Right kidney (tissue), 1 donor: Measurements from ENCODE around the gene USP54.
"Not testable (repeated sequence)": the region's sequence is repeated elsewhere in the genome, so short reads cannot be mapped to it uniquely, and the experiment has no call there.

Source experiments
- DNase-seq: peaks from one replicate; pipeline ENCODE4 v3.0.0-alpha.2; 2016

Gene USP54

DNA sequence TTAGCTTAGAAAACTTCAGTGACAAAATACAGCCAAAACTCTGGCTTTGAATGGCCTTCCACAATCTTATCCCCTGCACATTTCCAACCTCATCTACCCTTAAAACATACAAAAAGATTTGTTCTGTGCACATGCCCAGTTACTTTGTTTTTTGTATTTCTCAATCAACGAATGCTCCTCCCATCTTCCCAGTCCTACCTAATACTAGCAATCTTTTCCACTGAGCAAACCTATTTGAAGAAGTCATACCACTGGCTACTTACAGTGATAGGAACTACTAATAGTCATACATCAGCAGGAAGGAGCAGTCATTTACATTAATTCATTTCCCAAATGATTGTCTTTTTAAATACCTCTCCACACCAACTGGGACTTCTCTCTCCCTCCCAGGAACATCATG lies 2.5 kb downstream of the USP54 start:
- DNase-seq = no peak

GRCh38 chr10:73586583-73586984 lies 4.6 kb downstream of the USP54 start:
- peak; percentile 16 for DNase-seq

- no peak for DNase-seq
Measured at GRCh38 chr10:73585327-73585726, 5.8 kb downstream of the USP54 start.

DNA sequence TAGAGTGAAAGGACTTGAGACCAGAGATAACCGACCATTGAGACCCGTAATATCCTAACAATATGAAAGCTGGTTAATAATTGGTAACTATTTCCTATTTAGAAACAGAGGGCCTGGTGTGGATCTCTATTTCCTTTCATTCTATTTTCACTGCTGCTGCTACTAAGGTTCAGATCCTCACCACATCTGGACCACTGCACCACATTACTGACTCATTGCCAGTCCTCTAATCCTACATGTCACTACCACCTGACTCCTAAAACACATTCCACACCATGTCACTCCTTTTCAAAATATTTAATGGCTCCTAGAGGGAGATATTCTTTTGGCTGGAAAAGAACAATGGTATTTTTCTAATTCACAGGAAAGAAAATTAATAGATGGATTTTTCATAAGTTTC lies 6.4 kb downstream of the USP54 start:
- DNase-seq = no peak

DNA sequence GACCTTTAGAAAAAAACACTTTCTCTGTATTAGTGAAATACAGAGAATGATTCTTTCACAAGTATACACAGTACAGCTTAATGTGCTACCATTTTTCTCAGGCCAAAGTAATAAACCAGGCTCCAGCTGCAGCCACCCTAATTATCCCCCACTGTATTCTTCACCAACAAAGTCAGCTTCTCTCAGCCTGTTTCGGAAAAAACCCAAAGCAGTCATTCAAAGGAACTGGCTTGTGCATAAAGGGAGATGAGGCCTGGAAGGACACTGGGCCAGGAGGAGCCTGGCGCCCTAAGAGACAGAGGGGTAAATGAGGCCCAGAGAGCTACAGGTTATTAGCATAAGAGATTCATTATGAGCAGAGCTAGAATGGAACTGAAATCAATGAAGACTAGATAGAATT lies 9.2 kb downstream of the USP54 start:
- DNase-seq = no peak

GRCh38 chr10:73578927-73579326 lies 12.2 kb downstream of the USP54 start:
- not testable (repeated sequence) for DNase-seq

GRCh38 chr10:73577788-73578187 lies 13.4 kb downstream of the USP54 start:
- no peak for DNase-seq

DNA sequence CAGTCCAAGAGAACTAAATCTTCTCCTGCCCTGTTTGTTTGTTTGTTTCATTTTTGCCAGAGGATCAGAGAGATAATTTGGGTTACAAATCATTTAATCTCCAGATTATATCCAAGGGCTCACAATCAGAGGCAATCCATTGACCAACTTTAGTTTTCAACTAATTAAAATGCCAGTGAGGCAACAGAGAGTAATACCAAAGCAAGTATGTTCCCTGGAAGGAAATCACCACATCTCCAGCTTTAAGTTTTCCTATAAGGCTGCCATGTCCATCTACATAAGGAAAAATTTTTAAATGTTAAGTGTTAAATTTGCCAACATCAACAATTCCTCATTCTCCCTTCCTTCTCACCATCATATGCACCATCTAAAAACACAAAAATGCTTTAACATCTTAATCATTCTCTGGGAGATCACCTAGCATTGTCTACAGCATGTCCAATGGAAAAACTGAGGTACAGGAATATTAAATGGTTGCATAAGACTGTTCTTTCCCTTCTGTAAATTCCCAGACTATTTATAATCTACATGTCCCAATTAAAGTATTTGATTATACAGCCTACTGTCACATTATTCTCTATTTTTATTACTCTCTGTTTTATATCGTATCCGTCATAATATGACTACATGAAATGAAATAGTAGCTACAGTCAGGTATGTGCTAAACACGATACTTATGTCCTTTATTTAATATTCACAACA lies 14.1 kb downstream of the USP54 start:
- no peak for DNase-seq

DNA sequence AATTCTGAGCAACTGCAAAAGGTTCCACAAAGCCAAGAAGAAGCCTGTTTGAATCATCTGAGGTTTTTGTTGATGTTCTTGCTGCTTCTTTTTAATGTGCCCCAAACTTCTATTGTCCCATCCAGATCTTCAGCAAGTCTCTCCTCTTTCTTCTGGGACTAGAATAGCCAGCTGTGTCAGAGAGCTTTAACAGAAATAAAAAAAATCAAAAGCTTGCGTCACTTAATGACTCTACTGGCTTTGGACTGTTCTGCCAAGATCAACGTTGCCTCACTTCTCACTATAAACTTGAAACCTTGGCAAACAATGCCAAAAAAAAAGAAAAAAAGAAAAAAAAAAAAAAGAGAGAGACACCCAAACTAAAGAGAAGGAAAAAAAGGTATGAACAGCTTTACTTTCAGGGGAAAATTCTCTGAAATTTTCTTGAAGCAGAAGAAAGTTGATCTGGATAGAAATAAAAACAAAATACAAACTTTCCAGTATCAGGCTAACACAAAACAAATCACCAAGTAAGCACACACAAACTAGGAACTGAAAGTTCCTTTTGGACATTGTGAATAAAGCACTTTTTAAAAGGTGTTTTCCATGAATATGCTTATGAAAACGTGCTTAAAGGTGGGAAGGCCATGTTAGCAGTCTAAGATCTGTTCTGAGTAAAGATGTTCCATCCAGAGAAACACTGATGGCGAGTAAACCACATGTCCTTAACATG lies 14.8 kb downstream of the USP54 start:
- no peak for DNase-seq

DNA sequence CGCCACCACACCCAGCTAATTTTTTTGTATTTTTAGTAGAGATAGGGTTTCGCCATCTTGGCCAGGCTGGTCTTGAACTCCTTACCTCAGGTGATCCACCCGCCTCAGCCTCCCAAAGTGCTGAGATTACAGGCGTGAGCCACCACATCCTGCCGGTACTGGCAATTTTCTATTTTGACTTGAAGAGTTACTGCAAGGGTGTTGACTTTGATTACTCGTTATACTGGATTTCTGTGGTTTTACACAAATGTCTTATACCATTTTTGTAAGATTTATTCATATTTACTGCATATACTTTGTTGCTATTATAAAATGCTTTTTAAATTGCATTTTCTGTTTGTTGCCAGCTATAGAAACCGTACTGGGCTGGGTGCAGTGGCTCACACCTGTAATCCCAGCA lies 24.1 kb downstream of the USP54 start:
- DNase-seq = not testable (repeated sequence)

- no peak for DNase-seq
Measured at GRCh38 chr10:73561192-73561591, 29.9 kb downstream of the USP54 start.

- no peak for DNase-seq
Measured at GRCh38 chr10:73559590-73559989, 31.6 kb downstream of the USP54 start.

- DNase-seq = no peak
Measured at GRCh38 chr10:73556855-73557254, 34.3 kb downstream of the USP54 start.

DNA sequence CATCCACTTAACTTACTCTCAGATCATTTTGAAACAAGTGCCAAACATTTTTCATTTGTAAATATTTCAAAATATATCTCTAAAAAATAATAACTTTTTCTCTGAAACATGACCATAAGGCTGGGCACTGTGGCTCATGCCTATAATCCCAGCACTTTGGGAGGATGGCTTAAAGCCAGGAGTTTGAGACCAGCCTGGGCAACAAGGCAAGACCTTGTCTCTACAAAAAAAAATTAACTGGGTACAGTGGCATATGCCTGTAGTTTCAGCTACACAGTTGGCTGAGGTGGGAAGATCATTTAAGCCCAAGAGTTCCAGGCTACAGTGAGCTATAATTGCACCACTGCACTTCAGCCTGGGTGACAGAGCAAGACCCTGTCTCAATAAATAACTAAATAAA lies 36.4 kb downstream of the USP54 start:
- no peak for DNase-seq

DNA sequence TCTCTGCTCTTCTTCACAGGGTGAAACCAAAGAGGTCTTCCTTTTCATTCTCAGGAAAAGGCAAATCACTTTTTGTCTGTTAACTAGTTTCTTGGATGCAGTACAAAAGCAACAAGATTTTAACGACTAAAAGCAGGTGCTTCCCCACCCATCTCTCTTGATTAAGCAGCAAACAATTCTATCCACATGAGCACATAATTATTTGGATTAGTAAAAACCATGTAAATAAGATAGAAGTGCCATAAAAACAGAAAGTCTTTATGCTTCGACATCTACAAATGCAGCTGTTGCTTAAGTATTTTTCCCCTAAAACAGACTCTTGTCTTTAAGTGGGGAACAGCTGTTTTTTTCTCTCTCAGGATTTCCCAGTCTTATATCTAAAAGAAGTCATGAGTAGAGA lies 37.4 kb downstream of the USP54 start:
- no peak for DNase-seq

- no peak for DNase-seq
Measured at GRCh38 chr10:73552819-73553715, 38.1 kb downstream of the USP54 start.

GRCh38 chr10:73551515-73551914 lies 39.6 kb downstream of the USP54 start:
- no peak for DNase-seq

- no peak for DNase-seq
Measured at GRCh38 chr10:73545357-73545756, 45.8 kb downstream of the USP54 start.

DNA sequence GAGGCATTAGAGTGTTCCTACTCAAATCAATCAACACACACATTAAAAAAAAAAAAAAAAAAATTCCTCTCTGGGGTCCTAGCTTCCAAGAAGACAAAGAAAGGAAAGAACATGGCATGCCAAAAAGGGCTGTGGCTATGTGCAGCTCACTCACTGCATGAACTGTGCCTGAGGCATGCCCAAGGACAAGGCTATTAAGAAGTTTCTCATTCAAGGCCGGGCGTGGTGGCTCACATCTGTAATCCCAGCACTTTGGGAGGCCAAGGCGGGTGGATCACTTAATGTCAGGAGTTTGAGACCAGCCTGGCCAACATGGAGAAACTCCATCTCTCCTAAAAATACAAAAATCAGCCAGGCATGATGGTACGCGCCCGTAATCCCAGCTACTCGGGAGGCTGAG lies 53.4 kb downstream of the USP54 start:
- DNase-seq = no peak

DNA sequence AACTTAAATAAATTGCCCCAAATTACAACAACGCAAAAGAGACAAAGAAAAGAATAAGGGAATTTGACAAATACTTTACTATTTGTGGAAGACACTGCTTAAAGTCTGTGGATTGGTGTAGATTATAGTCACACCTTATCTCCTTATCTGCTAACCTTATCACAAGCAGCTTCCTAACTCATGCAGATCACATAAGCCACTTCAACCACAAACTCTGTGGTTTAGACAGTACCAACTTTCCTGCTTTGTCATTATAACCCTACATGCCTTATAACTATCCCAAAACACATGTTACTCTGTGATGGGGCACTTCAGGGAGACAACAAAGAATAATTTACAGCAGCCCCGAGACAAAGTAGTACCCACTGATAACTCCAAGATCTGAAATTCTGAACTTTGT lies 53.9 kb downstream of the USP54 start:
- DNase-seq = no peak

GRCh38 chr10:73534857-73535256 lies 56.3 kb downstream of the USP54 start:
- DNase-seq = no peak

DNA sequence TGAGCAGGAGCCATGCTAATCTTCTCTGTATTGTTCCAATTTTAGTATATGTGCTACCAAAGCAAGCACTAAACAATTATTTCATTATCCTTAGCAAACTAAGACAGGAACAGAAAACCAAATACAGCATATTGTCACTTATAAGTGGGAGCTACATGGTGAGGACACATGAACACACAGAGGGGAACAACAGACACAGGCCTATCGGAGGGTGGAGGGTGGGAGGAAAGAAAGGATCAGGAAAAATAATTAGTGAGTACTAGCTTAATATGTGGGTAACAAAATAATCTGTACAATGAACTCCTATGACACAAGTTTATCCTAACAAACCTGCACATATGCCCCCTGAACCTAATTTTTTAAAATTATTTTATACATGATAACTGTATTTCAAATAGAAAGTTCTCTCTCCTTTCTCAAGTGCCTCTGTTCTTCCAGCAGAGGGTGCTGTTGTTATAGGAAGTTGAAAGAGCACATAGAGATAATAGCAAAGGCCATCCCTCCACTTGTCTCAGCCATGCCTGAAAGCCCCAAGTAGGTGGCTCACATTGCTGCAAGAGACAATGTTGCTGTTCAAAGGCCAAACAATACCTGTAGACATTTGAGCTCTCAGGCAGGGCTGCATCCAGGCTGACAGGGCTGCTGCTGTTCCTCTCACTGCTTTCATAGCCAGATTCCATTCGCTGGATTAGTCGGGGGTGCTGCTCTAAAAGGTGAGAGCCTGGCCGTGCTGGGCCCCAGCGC lies 61.9 kb downstream of the USP54 start:
- peak; percentile 47 for DNase-seq
